Thoracic aorta (tissue), 2 donors: ENCODE data around the gene HNRNPH3. TPM values are rescaled to one million over a fixed set of nuclear protein-coding genes. Genes with fewer than 3 reads are reported as not detected.
"Not testable (repeated sequence)": the region's sequence is repeated elsewhere in the genome, so short reads cannot be mapped to it uniquely, and the experiment has no call there.

Experiments used
- ATAC-seq: fragments of 150-250 bp; one replicate; pipeline ENCODE4 v1.8.0; 2017; ENCODE audit warnings: low read depth; ENCODE audit not compliant: insufficient number of reproducible peaks, low FRiP score
- DNase-seq: peaks from one replicate; pipeline ENCODE4 v3.0.0-alpha.2; 2020; ENCODE audit warnings: low spot score
- H3K27ac ChIP-seq, 2 donors: fragments of 200-600 bp; sonication (generic); 1 replicate in 1 of 2; 2 replicates in 1 of 2; pipeline ENCODE4 v1.5.1; 2016; ENCODE audit warnings: mild to moderate bottlenecking in 2 of 2, moderate library complexity in 2 of 2
- H3K27me3 ChIP-seq: fragments of 200-600 bp; sonication (generic); replicated peaks from 2 replicates; pipeline ENCODE4 v1.6.0; 2016; ENCODE audit warnings: mild to moderate bottlenecking; ENCODE audit not compliant: insufficient read depth
- H3K36me3 ChIP-seq: fragments of 200-600 bp; sonication (generic); one replicate; pipeline ENCODE4 v1.5.1; 2016
- H3K4me1 ChIP-seq, 2 donors: fragments of 200-600 bp; sonication (generic); 1 replicate in 1 of 2; 2 replicates in 1 of 2; pipeline versions ENCODE4 v1.5.1 to v1.6.0; 2016; ENCODE audit warnings: low read depth in 2 of 2, mild to moderate bottlenecking in 1 of 2; ENCODE audit not compliant: control insufficient read depth in 1 of 2
- H3K4me3 ChIP-seq: fragments of 200-600 bp; sonication (generic); 2 replicates; pipeline ENCODE4 v1.5.1; 2016; ENCODE audit warnings: mild to moderate bottlenecking
- H3K9me3 ChIP-seq: fragments of 200-600 bp; sonication (generic); 2 replicates; pipeline ENCODE4 v1.5.1; 2016
- total RNA-seq, 2 donors: library from RNA; depleted of rRNA; stranded (reverse); fragments of >200 nt; gene quantifications; one replicate each; pipeline versions ENCODE4 v1.1.0 to v1.2.3, GENCODE V29; 2016
- TF ChIP-seq, protein P1 (sequence below): fragments of 200-600 bp; sonication (generic); IDR thresholded peaks from one replicate; pipeline ENCODE4 v1.5.1; 2019; ENCODE audit warnings: antibody characterized with exemption

HNRNPH3 gene
- total RNA-seq, 2 donors from 2014 or later, result 47.1 to 68.7 TPM

DNA sequence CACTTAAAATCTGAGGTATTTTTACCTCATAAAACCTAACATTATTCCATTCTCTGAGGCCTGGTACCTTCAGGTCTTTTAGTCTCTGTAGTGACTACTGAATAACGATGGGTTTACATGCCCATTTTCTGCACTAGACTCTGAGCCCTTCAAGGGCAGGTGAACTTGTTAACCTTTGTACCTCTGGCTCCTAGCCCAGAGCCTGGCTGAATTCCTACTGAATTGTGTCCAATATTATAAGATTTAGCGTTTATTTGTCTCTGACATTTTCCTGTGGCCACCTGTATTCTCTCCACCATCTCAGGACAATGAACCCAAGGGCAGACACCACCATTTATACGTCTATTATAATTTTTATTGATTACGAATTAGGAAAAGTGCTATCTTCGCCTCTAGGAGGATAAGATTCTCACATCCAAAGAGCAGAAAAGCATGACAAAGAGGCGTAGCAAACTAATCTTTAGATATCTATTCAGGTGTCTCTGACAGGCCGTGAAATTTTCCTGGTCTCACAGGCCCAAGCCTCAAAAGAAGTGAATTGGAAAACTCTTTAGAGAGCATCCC, 27.9 kb upstream of the HNRNPH3 start:
- no peak overlapping the region for H3K27ac ChIP-seq
- ATAC-seq (no peak), DNase-seq (no peak)
- no peaks in the 10 kb centered on the region for H3K4me1 ChIP-seq
- no peaks in the 10 kb centered on the region for H3K9me3 ChIP-seq
- TF ChIP-seq, protein P1, sequence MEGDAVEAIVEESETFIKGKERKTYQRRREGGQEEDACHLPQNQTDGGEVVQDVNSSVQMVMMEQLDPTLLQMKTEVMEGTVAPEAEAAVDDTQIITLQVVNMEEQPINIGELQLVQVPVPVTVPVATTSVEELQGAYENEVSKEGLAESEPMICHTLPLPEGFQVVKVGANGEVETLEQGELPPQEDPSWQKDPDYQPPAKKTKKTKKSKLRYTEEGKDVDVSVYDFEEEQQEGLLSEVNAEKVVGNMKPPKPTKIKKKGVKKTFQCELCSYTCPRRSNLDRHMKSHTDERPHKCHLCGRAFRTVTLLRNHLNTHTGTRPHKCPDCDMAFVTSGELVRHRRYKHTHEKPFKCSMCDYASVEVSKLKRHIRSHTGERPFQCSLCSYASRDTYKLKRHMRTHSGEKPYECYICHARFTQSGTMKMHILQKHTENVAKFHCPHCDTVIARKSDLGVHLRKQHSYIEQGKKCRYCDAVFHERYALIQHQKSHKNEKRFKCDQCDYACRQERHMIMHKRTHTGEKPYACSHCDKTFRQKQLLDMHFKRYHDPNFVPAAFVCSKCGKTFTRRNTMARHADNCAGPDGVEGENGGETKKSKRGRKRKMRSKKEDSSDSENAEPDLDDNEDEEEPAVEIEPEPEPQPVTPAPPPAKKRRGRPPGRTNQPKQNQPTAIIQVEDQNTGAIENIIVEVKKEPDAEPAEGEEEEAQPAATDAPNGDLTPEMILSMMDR, result no peak
- H3K36me3 ChIP-seq, result no peaks in the 10 kb centered on the region
- H3K4me3 ChIP-seq, result no peak overlapping the region
- no peaks in the 10 kb centered on the region for H3K27me3 ChIP-seq

- ATAC-seq (no peak), DNase-seq (no peak)
- Histone ChIP-seq H3K27ac (no peak overlapping the region), H3K36me3 (no peaks in the 10 kb centered on the region), H3K4me3 (no peak overlapping the region), H3K4me1 (no peaks in the 10 kb centered on the region), H3K9me3 (no peaks in the 10 kb centered on the region), H3K27me3 (no peaks in the 10 kb centered on the region)
- TF ChIP-seq, protein P1, result no peak
Observed at GRCh38 chr10:68305854-68306253, 26.0 kb upstream of the HNRNPH3 start.

GRCh38 chr10:68310531-68310930, 21.3 kb upstream of the HNRNPH3 start:
- H3K4me3 ChIP-seq, result no peak overlapping the region
- no peaks in the 10 kb centered on the region for H3K4me1 ChIP-seq
- DNase-seq (no peak), ATAC-seq (no peak)
- H3K27me3 ChIP-seq, result no peaks in the 10 kb centered on the region
- no peaks in the 10 kb centered on the region for H3K36me3 ChIP-seq
- no peak overlapping the region for H3K27ac ChIP-seq
- H3K9me3 ChIP-seq, result no peaks in the 10 kb centered on the region
- TF ChIP-seq, protein P1, result no peak

DNA sequence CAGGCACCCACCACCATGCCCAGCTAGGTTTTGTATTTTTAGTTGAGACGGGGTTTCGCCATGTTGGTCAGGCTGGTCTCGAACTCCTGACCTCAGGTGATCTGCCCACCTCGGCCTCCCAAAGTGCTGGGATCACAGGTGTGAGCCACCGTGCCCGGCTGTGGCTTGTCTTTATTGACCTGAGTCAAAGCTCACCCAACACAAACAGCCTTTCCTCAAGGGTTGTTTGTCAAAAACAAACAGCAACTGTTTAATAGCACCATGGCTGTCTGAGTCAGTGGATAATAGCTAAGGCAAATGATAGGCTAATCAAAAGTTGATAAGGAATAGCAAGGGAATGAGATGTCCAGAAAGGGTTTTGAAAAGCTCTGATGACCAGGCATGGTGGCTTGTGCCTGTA, 16.9 kb upstream of the HNRNPH3 start:
- not testable (repeated sequence) for H3K4me3 ChIP-seq, H3K27ac ChIP-seq, DNase-seq, H3K27me3 ChIP-seq, ATAC-seq, H3K4me1 ChIP-seq, H3K36me3 ChIP-seq, H3K9me3 ChIP-seq

- H3K36me3 ChIP-seq, result no peaks in the 10 kb centered on the region
- H3K4me1 ChIP-seq, result no peaks in the 10 kb centered on the region
- TF ChIP-seq, protein P1, result no peak
- peaks cover 5% of the 10 kb centered on the region for H3K9me3 ChIP-seq
- no peak overlapping the region for H3K4me3 ChIP-seq
- H3K27ac ChIP-seq, result no peak overlapping the region
- DNase-seq, result no peak
- no peak for ATAC-seq
- H3K27me3 ChIP-seq, result no peaks in the 10 kb centered on the region
Observed at GRCh38 chr10:68315582-68315981, 16.3 kb upstream of the HNRNPH3 start.
